Medulla oblongata (tissue), 1 donor: ENCODE measurements around the gene UBE2E1.

Experiments
- DNase-seq: peaks from one replicate; pipeline ENCODE4 v3.0.0-alpha.2; 2015; ENCODE audit errors: extremely low spot score

The UBE2E1 gene

GRCh38 chr3:23805633-23806533, at the start of gene UBE2E1:
Gene UBE2E1 (plus strand): TSS chr3:23805955. CDS start chr3:23807270, 1,315 bp downstream.
- peak; percentile 72 for DNase-seq

GRCh38 chr3:23756206-23756840, 49.4 kb upstream of the UBE2E1 start:
- DNase-seq, result no peak

- DNase-seq, result no peak
Measured at GRCh38 chr3:23758253-23758838, 47.4 kb upstream of the UBE2E1 start.

DNA sequence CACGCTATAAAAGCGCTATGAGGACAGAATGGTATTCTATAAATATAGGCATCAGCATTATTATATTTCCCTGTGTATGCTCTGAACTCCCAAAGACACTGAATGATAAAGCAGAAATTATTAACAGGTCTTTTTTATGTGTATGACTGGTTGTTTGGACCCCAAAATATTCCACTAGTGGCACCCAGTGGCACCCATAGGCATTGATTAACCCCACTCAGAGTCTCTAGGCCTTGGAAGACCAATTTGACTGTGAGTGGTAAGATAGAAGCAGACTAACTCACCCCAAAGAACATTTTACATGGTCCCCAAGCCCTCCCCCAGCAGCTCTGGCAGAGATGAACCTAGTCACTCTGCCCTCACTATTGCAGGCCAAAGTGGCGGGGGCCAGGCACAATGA, 45.4 kb upstream of the UBE2E1 start:
- DNase-seq, result no peak

GRCh38 chr3:23760871-23761373, 44.8 kb upstream of the UBE2E1 start:
- no peak for DNase-seq

DNA sequence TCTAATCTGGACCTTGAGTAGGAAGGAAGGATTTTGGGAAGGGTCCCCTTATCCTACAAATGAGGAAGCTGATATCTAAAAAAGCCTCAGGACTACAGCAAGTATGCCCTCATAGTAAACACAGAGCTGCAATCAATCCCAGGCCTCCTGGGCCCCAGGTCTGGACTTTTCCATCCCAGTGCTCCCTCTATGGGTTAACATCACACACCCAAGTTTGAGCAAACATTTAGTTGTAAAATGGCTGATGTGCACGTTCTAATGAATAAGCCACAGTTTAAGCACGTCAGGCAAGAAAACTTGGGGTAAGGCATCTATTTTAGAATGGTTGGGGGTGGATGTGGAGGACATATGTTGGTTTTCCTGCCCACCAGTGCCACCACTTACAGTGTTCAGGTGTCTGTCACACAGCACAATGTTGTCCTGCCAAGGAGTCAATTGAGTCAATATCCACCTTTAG, 44.3 kb upstream of the UBE2E1 start:
- no peak for DNase-seq

- no peak for DNase-seq
Measured at GRCh38 chr3:23762214-23762613, 43.5 kb upstream of the UBE2E1 start.

DNA sequence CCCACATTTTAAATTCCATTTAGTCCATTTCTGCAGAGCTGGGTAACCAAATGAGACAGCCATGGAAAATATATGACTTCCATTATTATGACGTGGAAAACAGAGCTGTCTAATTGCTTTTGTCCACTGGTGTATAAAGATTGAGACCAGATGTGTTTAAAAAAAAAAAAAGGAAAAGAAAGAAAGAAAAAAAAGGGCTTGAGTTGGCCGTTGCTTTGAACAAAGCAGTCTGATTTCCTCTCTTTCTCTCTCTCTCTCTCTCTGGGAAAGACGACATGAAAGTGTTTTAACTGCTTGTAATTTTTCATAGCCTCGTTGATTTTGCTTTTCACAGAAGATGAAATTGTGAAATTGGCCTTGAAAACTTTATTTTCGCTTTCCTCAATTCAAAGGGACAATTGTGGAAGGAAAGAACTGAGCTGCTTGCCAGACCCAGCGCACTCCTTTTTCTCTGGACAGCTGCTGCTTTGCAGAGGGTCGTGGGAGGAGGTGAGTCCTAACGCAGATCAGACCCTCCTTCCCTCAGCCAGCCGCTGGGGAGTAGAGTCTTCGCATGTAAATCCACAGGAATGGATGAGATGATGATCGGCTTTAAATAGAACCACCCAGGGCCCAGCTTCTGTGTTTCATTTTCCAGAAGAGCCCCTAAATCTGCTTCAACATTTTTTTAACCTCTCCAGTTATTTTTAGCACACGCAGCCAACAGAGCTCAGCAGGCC, 42.8 kb upstream of the UBE2E1 start:
- peak; percentile 32 for DNase-seq

- no peak for DNase-seq
Measured at GRCh38 chr3:23764407-23764806, 41.3 kb upstream of the UBE2E1 start.

DNA sequence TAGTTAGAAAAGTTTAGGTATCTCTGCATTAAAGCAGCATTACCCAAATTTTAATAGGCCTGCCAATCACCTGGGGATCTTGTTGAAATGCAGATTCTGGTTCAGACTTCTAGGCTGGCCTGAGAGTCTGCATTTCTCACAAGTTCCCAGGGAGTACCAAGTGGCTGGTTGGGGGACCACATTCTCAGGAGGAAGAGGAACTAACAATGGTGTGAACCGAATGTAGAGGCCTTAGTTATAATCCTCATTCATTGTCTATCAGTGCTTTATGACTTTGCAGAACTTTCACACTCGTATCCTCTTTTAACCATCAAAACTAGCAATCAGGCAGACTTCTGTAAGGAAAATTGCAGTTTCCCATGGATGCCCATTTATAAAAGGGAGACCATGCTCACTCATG, 38.2 kb upstream of the UBE2E1 start:
- DNase-seq, result no peak

DNA sequence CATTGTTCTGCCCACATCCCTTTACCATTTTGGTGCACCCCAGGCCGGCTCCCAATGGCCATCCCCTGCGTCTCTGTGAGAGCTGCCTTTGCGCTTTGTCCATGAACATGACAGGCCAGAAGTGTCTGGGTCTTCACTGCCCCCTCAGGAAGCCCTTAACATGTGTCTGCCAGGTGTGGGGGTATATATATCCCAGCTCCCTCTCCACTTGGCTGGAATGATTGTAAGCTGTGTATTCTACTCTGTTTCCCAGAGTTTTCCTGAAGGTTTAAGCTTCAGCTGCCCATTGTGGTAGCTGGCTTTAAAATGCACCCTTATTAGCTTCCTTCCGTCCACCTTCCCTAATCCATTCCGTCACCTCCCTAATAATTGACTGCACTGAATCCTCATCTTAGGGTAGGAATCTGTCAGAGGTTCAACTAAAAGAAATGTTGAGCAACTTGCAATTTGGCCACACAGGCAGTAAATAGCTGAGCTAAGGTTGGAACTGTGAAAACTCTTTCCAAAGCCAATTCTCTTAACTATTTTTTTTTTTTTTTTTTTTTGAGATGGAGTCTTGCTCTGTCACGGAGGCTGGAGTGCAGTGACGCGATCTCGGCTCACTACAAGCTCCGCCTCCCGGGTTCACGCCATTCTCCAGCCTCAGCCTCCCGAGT, 30.4 kb upstream of the UBE2E1 start:
- DNase-seq, result no peak

GRCh38 chr3:23776352-23776891, 29.3 kb upstream of the UBE2E1 start:
- DNase-seq, result peak; percentile 85

- no peak for DNase-seq
Measured at GRCh38 chr3:23778446-23778845, 27.3 kb upstream of the UBE2E1 start.

DNA sequence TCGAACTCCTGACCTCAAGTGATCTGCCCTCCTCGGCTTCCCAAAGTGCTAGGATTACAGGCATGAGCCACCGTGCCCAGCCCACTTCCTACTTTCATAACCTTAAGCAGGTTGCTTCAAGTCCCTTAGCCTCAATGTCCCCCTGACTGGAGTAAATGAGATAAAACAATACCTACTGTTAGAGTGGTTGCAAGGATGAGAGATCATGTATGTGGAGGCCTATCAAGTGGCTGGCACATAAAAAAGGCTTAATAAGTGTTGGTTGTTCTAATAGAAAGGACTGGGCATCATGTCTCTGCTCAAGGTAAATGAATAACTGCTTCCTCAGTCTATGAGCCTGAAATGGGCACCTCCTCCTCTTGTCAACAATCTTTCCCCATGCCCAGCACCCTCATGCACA, 25.9 kb upstream of the UBE2E1 start:
- DNase-seq, result no peak

DNA sequence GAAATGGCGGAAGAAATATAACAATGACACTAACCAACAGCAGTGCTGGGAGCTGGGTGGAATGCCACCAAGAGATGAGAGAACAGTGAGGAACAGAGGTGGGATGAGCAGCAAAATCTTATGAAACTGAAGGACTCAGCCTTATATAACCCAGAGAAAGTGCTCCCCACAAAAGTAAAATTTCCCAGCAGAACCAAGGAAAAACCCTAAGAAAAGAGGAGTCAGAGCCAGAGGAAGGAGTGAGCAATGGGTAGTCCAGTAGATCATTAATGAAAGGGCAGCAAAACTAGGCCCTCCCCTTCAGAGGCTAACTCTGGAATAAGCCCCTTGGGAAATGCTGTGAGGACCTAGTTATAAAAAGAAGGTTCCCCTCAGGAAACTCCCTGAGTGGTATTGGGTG, 24.7 kb upstream of the UBE2E1 start:
- DNase-seq, result no peak

DNA sequence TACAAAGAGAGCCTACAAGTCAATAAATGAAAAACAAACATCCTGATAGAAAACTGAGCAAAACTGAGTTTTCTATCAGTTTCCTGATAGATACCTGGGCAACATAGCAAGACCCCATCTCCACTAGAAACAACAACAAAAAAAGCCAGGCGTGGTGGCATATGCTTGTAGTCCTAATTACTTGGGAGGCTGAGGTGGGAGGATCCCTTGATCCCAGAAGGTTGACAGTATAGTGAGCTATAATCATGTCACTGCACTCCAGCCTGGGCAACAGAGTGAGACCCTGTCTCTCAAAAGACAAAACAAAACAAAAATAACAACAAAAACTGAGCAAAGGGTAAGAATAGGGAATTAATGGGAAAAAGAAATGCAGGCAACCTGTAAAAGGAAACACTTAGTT, 23.9 kb upstream of the UBE2E1 start:
- DNase-seq, result no peak

DNA sequence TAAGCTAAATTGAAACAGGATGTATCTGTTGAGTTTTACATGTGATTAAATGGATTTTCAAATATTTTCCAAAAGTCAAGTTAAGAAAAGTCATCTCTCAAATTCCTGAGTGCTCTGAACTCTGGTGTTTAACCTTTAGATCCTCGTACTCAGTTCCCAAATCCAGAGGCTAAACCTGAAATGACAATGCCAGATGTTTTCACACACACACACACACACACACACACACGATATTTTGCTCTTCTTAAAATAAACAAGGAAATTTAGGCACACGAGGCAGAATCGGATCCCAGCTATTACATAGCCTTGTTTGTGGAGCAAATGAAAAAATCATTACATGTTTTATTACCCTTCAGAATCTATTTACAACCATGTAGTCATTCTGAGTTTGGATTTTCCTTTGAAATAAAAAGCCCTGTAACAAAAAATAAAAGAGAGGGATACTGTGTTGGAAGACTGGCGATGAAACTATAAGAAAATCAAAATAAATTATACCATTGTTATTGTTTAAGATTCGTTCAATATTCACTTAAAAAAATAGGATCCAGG, 20.6 kb upstream of the UBE2E1 start:
- DNase-seq, result no peak

DNA sequence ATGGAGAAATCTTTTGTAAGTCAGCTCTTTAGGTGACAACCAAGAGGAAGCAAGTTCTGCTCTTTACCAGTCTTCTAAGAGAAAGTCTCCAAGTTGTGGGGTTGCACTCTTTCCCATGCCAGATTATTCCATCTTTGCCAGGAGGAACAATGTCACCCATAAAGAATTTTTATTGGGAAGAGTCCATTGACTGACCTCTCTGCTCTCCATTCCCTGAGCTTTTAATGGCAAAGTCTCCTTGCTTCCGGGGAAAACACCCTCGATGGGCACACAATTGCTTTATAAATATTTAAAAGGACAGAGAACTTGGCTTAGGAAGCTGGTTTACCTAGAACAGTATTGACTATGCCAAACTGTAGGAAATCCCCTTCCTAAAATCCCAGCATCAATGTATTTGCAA, 19.9 kb upstream of the UBE2E1 start:
- DNase-seq, result no peak

GRCh38 chr3:23791678-23792077, 14.1 kb upstream of the UBE2E1 start:
- DNase-seq, result no peak

DNA sequence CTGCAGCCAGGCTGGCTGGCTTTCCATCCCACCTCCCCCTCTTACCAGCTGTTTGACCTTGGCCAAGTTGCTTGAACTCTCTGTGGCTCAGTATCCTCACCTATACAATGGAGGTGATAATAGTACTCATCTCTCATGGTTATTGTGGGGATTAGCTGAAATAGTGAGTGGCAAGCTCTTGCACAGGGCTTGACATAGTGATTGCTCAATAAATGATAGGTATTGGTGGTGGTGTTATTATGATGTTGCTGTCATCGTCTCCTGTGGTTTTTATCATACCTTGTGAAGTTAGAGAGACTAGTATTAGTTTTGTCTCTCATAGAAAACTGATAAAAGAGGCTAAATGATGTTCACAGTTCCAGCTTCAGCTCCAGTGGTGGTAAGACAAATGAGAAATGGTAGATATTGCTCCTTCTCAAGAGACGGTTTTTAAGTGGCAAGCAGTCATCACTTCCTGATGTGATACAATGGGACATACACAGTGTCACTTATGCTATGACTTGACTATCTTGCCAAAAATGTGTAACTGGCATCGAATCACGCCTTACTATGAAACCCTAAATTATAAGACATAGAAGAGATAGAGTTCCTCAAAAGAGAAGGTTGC, 12.1 kb upstream of the UBE2E1 start:
- no peak for DNase-seq
